HCT116 (cell line): Measurements from ENCODE around the gene CLCF1. TPM values are rescaled to one million over a fixed set of nuclear protein-coding genes. Genes with fewer than 3 reads are reported as not detected.

Experiments
- ATAC-seq: fragments of 200-7000 bp; cut with Tn5 transposase; 2 replicates; pipeline ENCODE4 v1.9.1; 2020; ENCODE audit warnings: mild to moderate bottlenecking, moderate library complexity
- BruUV-seq: library from RNA; stranded (reverse); fragments of 400-500 nt; replicated peaks from 2 replicates; lab custom pipeline; 2021; lab: Mats Ljungman, UMichigan
- CTCF ChIA-PET: fragments of 300-600 bp; sonication (Branson Sonifier 250); formaldehyde crosslinking; loops from one replicate; lab custom pipeline; 2021; ENCODE audit warnings: antibody characterized with exemption; lab: Charles Lee
- POLR2A ChIA-PET: fragments of 300-600, 350-600 bp; sonication (Branson Sonifier 250); formaldehyde crosslinking; loops from one replicate; lab custom pipeline; 2021; ENCODE audit warnings: antibody characterized with exemption; lab: Charles Lee
- RAD21 ChIA-PET, 2 experiments: fragments of 300-600 bp; sonication (Branson Sonifier 250); formaldehyde crosslinking; loops; one replicate each; lab custom pipeline; 2023; ENCODE audit warnings: low total read pairs in 2 of 2; ENCODE audit not compliant: uncharacterized antibody in 2 of 2, unreplicated experiment in 2 of 2, low non-redundant PET in 1 of 2; lab: Charles Lee
- DNase-seq: peaks from one replicate; pipeline ENCODE4 v3.0.0-alpha.2; 2010; ENCODE audit warnings: low read depth, low spot score
- H2AFZ ChIP-seq: fragments of 200-600 bp; shearing (Covaris generic), sonication (generic); 2 replicates; pipeline ENCODE4 v1.6.1; 2017; ENCODE audit warnings: low read depth, mixed run types, mixed read lengths, antibody characterized with exemption, low read length; ENCODE audit not compliant: poor library complexity, severe bottlenecking
- H3K27ac ChIP-seq: 2 replicates; pipeline ENCODE4 v1.5.1; 2012; ENCODE audit warnings: low read depth, low read length
- H3K27me3 ChIP-seq: fragments of 200-600 bp; sonication (generic); 2 replicates; pipeline ENCODE4 v1.6.1; 2016; ENCODE audit warnings: mixed run types, low read length, mixed read lengths; ENCODE audit not compliant: insufficient read depth
- H3K36me3 ChIP-seq, 2 experiments: fragments of 200-500 bp in 1 of 2; fragments of 200-600 bp in 1 of 2; sonication (Bioruptor generic) in 1 of 2; sonication (generic) in 1 of 2; 2 replicates each; pipeline versions ENCODE4 v1.5.1 to v1.6.1; 2014 to 2016; ENCODE audit warnings: low read length in 2 of 2, inconsistent platforms in 1 of 2, mixed read lengths in 1 of 2, mixed run types in 1 of 2; ENCODE audit not compliant: insufficient read depth in 2 of 2, control insufficient read depth in 1 of 2
- H3K4me1 ChIP-seq, 2 experiments: fragments of 200-600 bp in 1 of 2; sonication (generic) in 1 of 2; 2 replicates each; pipeline versions ENCODE4 v1.5.1 to v1.6.1; 2012 to 2017; ENCODE audit warnings: low read length in 2 of 2, inconsistent platforms in 1 of 2, mild to moderate bottlenecking in 1 of 2, mixed read lengths in 1 of 2, mixed run types in 1 of 2, moderate library complexity in 1 of 2; ENCODE audit not compliant: insufficient read depth in 2 of 2, control insufficient read depth in 1 of 2
- H3K4me2 ChIP-seq: fragments of 200-600 bp; sonication (generic); 2 replicates; pipeline ENCODE4 v1.6.1; 2017; ENCODE audit warnings: mixed run types, low read length, mixed read lengths
- H3K4me3 ChIP-seq, 2 experiments: fragments of 200-600 bp in 1 of 2; sonication (generic) in 1 of 2; replicated peaks in 1 of 2; 2 replicates each; pipeline ENCODE4 v1.5.1; 2011 to 2016; ENCODE audit warnings: low read length in 2 of 2, control low read depth in 1 of 2, low read depth in 1 of 2, mild to moderate bottlenecking in 1 of 2, mixed read lengths in 1 of 2, mixed run types in 1 of 2
- H3K79me2 ChIP-seq: fragments of 200-600 bp; sonication (generic); 2 replicates; pipeline ENCODE4 v1.6.1; 2017; ENCODE audit warnings: mild to moderate bottlenecking, mixed run types, low read length, moderate library complexity, mixed read lengths; ENCODE audit not compliant: insufficient read depth
- H3K9ac ChIP-seq: fragments of 200-600 bp; sonication (generic); 2 replicates; pipeline ENCODE4 v1.6.1; 2016; ENCODE audit warnings: low read length, mixed read lengths
- H3K9me2 ChIP-seq: fragments of 200-600 bp; sonication (generic), shearing (Covaris generic); 2 replicates; pipeline ENCODE4 v1.6.1; 2017; ENCODE audit warnings: mixed run types, mild to moderate bottlenecking, moderate library complexity; ENCODE audit not compliant: insufficient read depth
- H3K9me3 ChIP-seq, 2 experiments: fragments of 200-500 bp in 1 of 2; fragments of 200-600 bp in 1 of 2; sonication (Bioruptor generic) in 1 of 2; sonication (generic) in 1 of 2; 2 replicates each; pipeline ENCODE4 v1.6.1; 2014 to 2017; ENCODE audit warnings: low read length in 2 of 2, mixed read lengths in 2 of 2, inconsistent platforms in 1 of 2, low read depth in 1 of 2, mild to moderate bottlenecking in 1 of 2, mixed run types in 1 of 2, moderate library complexity in 1 of 2; ENCODE audit not compliant: control insufficient read depth in 1 of 2, insufficient read depth in 1 of 2
- H4K20me1 ChIP-seq: fragments of 200-600 bp; sonication (generic), shearing (Covaris generic); 2 replicates; pipeline ENCODE4 v1.6.1; 2017; ENCODE audit warnings: mixed run types, mild to moderate bottlenecking, moderate library complexity; ENCODE audit not compliant: insufficient read depth
- CBX3 ChIP-seq: IDR thresholded peaks from 2 replicates; pipeline ENCODE4 v1.6.1; 2012; ENCODE audit warnings: low read depth
- CTCF ChIP-seq, 3 experiments: fragments of 200-600 bp in 1 of 3; sonication (generic) in 1 of 3; IDR thresholded peaks in 2 of 3; conservative IDR thresholded peaks in 1 of 3; 2 replicates each; pipeline ENCODE4 v1.5.1; 2012 to 2017; ENCODE audit warnings: low read depth in 2 of 3, low read length in 2 of 3, antibody characterized with exemption in 1 of 3, borderline replicate concordance in 1 of 3, control low read depth in 1 of 3, mild to moderate bottlenecking in 1 of 3, mixed read lengths in 1 of 3, mixed run types in 1 of 3, moderate library complexity in 1 of 3; ENCODE audit not compliant: insufficient read depth in 1 of 3
- EGR1 ChIP-seq: IDR thresholded peaks from 2 replicates; pipeline ENCODE4 v1.6.1; 2012; ENCODE audit warnings: low read depth
- ELF1 ChIP-seq: IDR thresholded peaks from 2 replicates; pipeline ENCODE4 v1.6.1; 2012; ENCODE audit warnings: low read depth, borderline replicate concordance
- FOSL1 ChIP-seq: IDR thresholded peaks from 2 replicates; pipeline ENCODE4 v1.6.1; 2012; ENCODE audit warnings: low read depth
- JUND ChIP-seq: IDR thresholded peaks from 2 replicates; pipeline ENCODE4 v1.6.1; 2012
- POLR2A ChIP-seq: IDR thresholded peaks from 2 replicates; pipeline ENCODE4 v1.7.0; 2011; ENCODE audit warnings: borderline replicate concordance; ENCODE audit not compliant: insufficient read depth, insufficient read length; ENCODE audit errors: extremely low read depth
- SIN3A ChIP-seq: IDR thresholded peaks from 2 replicates; pipeline ENCODE4 v1.6.1; 2012; ENCODE audit warnings: low read depth
- SP1 ChIP-seq: IDR thresholded peaks from 2 replicates; pipeline ENCODE4 v1.6.1; 2012; ENCODE audit warnings: low read depth
- SRF ChIP-seq: IDR thresholded peaks from 2 replicates; pipeline ENCODE4 v1.6.1; 2012; ENCODE audit warnings: low read depth
- TCF7L2 ChIP-seq: IDR thresholded peaks from 2 replicates; pipeline ENCODE4 v1.7.0; 2011; ENCODE audit warnings: borderline replicate concordance, inconsistent platforms; ENCODE audit not compliant: insufficient read depth, insufficient read length; ENCODE audit errors: extremely low read depth
- YY1 ChIP-seq: IDR thresholded peaks from 2 replicates; pipeline ENCODE4 v1.6.1; 2011; ENCODE audit warnings: low read length, low read depth, moderate library complexity, mild to moderate bottlenecking; ENCODE audit not compliant: insufficient replicate concordance; ENCODE audit errors: extremely low read depth
- ZBTB33 ChIP-seq: IDR thresholded peaks from 2 replicates; pipeline ENCODE4 v1.6.1; 2011; ENCODE audit warnings: mild to moderate bottlenecking, low read length, moderate library complexity; ENCODE audit not compliant: insufficient replicate concordance; ENCODE audit errors: extremely low read depth
- ZFX ChIP-seq: fragments of 450-650 bp; IDR thresholded peaks from 2 replicates; pipeline ENCODE4 v1.6.1; 2017
- intact Hi-C: fragments of 100-400 bp; cut with micrococcal nuclease; formaldehyde crosslinking; loops from 2 replicates; pipeline ENCODE4 v1.10.0; 2022
- total RNA-seq: library from RNA; stranded (reverse); gene quantifications from one replicate; pipeline ENCODE4 v1.2.1, GENCODE V29; 2021; ENCODE audit not compliant: unreplicated experiment
- TF ChIP-seq, protein P1 (sequence below): IDR thresholded peaks from 2 replicates; pipeline ENCODE4 v1.6.1; 2012; ENCODE audit warnings: low read depth

Gene CLCF1
- total RNA-seq, 1 experiment from 2014 or later: 12.2 TPM

GRCh38 chr11:67400251-67400941 is 27.0 kb upstream of the CLCF1 start:
- H3K9ac ChIP-seq: peak overlapping the region; percentile 96
- H3K9me3 ChIP-seq: no peaks in the 10 kb centered on the region
- H3K27me3 ChIP-seq: no peaks in the 10 kb centered on the region
- BruUV-seq: TSS peak; percentile 50
- ChIA-PET POLR2A (no interaction called here), RAD21 (interaction anchor here in 1 of 2 experiments (0.6 to 1.7 kb wide), 2 partner anchors 43 to 69 kb away, joined by 6 to 8 read pairs; partner anchors contain the start of gene TMEM134), CTCF (interaction anchor here (1.3 to 2.1 kb wide), 4 partner anchors 9 to 230 kb away, joined by 5 to 17 read pairs (median 10); partner anchors contain the start of genes NUDT8, PITPNM1 and RAD9A)
- H3K36me3 ChIP-seq: peaks cover 13 to 36% of the 10 kb centered on the region in 2 experiments; a peak in 3 of 4 replicates
- intact Hi-C loops: no loop called here
- no peak overlapping the region for H2AFZ ChIP-seq
- peak overlapping the region; percentile 96 for H3K4me2 ChIP-seq
- peaks cover 9 to 18% of the 10 kb centered on the region in 2 experiments for H3K4me1 ChIP-seq
- DNase-seq (no peak), ATAC-seq (no peak)
- no peak for TF ChIP-seq TCF7L2
- no peak for TF ChIP-seq YY1
- no peak for TF ChIP-seq SRF
- TF ChIP-seq, protein P1, sequence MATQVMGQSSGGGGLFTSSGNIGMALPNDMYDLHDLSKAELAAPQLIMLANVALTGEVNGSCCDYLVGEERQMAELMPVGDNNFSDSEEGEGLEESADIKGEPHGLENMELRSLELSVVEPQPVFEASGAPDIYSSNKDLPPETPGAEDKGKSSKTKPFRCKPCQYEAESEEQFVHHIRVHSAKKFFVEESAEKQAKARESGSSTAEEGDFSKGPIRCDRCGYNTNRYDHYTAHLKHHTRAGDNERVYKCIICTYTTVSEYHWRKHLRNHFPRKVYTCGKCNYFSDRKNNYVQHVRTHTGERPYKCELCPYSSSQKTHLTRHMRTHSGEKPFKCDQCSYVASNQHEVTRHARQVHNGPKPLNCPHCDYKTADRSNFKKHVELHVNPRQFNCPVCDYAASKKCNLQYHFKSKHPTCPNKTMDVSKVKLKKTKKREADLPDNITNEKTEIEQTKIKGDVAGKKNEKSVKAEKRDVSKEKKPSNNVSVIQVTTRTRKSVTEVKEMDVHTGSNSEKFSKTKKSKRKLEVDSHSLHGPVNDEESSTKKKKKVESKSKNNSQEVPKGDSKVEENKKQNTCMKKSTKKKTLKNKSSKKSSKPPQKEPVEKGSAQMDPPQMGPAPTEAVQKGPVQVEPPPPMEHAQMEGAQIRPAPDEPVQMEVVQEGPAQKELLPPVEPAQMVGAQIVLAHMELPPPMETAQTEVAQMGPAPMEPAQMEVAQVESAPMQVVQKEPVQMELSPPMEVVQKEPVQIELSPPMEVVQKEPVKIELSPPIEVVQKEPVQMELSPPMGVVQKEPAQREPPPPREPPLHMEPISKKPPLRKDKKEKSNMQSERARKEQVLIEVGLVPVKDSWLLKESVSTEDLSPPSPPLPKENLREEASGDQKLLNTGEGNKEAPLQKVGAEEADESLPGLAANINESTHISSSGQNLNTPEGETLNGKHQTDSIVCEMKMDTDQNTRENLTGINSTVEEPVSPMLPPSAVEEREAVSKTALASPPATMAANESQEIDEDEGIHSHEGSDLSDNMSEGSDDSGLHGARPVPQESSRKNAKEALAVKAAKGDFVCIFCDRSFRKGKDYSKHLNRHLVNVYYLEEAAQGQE: no peak
- TF ChIP-seq ELF1: no peak
- no peak for TF ChIP-seq EGR1
- TF ChIP-seq ZBTB33: no peak
- no peak for TF ChIP-seq SP1
- no peak for TF ChIP-seq JUND
- no peak for TF ChIP-seq CTCF (IDR thresholded peaks at IDR 0.05 in 2 of 3, conservative IDR thresholded peaks at IDR 0.05 in 1 of 3; ENCODE audit: borderline replicate concordance in 1 of 3, insufficient read depth in 1 of 3, low read depth in 2 of 3, low read length in 2 of 3)
- no peak for TF ChIP-seq FOSL1
- no peak for TF ChIP-seq SIN3A
- TF ChIP-seq ZFX: no peak
- TF ChIP-seq CBX3: no peak
- TF ChIP-seq POLR2A: no peak
- peak overlapping the region; percentile 82 to 90 for H3K4me3 ChIP-seq
- H3K9me2 ChIP-seq: no peaks in the 10 kb centered on the region
- H4K20me1 ChIP-seq: no peaks in the 10 kb centered on the region
- peak overlapping the region; percentile 99 for H3K27ac ChIP-seq
- peaks cover 24% of the 10 kb centered on the region for H3K79me2 ChIP-seq
